IPS-18c (cell line): Measurements from ENCODE around the gene LAMA2.

ENCODE experiments used
- H3K4me3 ChIP-seq: 2 replicates; pipeline ENCODE4 v1.7.0; 2013; ENCODE audit warnings: low read depth, mild to moderate bottlenecking, low read length, moderate library complexity; ENCODE audit not compliant: insufficient read depth
- H3K9me3 ChIP-seq: one replicate; pipeline ENCODE4 v1.6.1; 2013; ENCODE audit warnings: mild to moderate bottlenecking, low read length, moderate library complexity; ENCODE audit not compliant: control insufficient read depth, insufficient read depth

The LAMA2 gene

DNA sequence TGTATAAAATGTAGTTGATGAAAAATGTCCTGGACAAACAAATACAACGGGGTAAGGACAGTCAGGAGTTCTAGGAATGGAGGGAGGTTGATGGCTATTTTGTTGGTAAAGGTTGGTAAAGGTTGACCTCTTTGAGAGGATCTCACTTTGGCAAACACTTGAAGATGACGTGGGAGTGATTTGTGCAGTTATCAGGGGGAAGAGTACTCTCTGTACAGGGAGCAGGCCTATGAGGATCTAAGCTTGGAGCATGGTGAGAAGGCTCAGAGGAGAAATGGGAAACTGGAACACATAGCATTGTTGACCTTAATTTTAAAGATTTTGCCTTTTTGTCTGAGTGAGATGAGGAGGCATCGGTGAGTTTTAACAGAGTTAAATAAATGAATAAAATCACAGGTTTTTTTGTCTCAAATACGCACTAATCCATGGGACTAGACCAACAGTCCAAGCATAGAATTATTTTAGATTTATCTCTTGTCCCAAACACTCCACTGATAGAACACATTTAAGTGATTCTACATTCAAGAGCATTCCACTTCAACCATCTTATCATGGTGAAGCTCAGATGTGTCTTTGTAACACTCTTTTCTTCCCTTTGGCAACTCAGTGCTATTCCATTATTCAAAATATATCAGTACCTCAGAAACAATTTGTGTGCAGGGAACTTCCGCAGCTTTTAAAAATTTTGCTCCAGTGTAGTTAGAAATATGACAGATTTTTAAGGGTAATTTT lies 5.7 kb downstream of the LAMA2 start:
- H3K9me3 ChIP-seq: no peaks in the 10 kb centered on the region
- H3K4me3 ChIP-seq: no peak overlapping the region

DNA sequence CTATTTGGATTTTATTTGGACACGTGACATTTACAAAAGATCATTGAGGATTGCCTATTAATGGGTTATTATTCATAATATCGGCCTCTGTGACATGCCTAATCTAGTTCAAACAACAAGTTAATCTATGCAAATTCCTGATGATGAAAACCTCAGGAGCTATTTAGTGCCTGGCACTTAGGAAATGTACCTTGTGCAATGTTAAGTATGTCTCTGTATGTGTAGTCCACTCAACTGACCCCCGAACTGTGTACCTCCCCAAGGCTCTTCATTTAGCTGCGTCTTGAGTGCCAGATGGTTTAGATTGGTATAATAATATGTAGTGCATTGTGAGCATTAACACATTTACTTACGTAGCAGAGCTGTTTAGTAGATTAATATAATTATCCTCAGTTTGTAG lies 6.9 kb downstream of the LAMA2 start:
- Histone ChIP-seq H3K9me3 (no peaks in the 10 kb centered on the region), H3K4me3 (no peak overlapping the region)

DNA sequence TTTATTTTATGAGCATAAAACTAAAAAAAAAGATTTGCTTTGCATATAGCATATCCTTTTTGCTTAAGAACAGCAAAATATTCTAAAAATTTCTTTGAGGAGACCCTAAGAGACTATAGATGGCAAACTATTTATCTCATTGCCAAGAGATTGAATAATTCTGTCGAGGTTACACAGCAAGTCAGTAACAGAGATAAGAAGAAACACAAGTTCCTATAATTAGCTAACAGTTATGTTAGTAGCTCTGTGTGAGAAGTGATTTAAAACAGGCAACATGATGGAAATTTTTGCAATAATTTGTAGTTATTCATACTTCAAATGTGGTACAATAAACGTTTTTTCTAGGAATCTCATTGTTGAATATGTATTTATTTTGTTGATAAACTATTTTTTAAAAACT lies 9.1 kb downstream of the LAMA2 start:
- Histone ChIP-seq H3K4me3 (no peak overlapping the region), H3K9me3 (no peaks in the 10 kb centered on the region)

DNA sequence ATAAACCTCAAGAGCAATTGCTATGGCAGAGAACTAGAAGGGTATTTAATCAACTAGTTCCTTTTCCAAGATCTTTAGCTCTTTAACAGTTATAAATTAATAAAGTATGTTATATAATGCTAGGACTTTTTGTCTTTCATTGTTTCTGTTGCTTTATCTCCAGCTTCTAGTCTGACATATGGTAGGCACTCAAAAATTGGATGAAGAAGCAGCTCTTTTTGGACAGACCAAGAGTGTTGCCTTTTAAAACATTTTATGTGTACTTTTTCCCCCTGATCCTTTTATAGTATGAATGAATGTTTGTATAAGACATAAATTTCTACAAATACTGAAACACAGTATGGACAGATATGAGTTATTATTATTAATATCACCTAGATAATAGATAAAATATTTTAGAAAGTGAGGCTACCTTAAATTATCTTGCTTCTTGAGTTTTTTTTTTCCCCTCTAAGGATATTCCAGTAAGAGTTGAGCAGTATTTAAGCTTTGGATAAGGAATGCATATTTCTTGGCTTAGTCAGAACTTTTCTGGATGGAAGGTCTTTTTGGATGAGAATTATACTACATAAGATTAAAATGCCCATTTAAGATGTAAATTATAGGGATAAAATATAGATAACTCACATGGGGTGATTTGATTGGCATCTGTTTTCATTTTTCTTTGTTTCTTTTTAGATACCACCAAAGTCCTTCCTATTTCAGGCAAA lies 16.6 kb downstream of the LAMA2 start:
- H3K9me3 ChIP-seq: no peaks in the 10 kb centered on the region
- no peak overlapping the region for H3K4me3 ChIP-seq

DNA sequence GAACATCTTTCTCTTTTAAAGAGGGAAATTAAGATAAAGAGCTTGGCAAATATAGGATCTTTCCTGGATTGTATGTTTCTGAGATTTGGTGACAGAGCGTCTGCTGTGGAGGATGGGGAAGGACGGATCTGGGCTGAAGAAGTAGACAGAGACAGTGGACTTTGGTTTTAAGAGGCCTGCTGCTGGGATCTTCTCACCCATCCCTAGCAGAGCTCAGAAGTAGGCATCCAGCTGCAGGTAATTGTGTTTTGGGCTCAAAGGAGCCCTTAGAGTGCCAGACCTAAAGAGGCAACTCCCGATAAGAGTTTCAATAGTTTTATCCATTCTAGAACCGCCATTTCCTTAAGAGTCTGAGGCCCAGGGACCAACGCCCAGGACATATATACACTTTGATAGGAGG lies 20.8 kb downstream of the LAMA2 start:
- H3K4me3 ChIP-seq: no peak overlapping the region
- no peaks in the 10 kb centered on the region for H3K9me3 ChIP-seq

DNA sequence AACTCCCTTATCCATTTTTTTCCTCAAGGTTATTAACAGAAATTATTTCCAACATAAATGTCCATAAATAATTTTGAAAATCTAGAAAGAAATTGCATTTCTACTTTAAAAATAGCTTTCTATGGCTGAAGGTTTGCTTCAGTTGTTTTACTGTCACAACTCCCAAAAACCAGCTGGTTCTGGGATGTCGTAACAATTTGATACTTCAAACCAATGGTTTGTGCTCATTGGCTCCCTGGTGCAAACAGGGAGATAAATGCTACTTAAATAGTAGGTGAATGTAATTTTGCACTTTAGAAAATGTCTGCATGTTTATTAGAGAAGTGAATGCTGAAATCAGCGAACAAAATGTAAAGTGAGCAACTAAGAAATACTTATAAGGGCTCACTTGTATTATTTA lies 31.1 kb downstream of the LAMA2 start:
- H3K4me3 ChIP-seq: no peak overlapping the region
- H3K9me3 ChIP-seq: no peaks in the 10 kb centered on the region

DNA sequence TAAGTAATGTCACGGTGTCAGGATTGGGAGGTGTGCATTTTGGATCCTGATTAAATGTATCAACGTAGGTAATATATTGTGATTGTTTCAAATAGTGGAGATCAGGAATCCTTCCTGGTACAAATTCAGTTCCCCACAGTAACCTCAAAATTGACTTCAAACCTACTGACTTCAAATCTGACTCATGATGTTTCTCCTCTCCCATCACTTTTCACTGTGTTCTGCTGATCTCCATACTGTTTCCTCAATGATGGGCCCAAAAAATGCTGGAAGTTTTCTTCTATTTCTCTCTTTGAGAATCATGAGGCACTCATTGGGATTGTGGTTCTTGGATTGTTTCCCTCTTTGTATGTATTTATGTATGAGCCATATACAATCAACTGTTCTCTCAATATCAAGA lies 35.9 kb downstream of the LAMA2 start:
- Histone ChIP-seq H3K9me3 (no peaks in the 10 kb centered on the region), H3K4me3 (no peak overlapping the region)

DNA sequence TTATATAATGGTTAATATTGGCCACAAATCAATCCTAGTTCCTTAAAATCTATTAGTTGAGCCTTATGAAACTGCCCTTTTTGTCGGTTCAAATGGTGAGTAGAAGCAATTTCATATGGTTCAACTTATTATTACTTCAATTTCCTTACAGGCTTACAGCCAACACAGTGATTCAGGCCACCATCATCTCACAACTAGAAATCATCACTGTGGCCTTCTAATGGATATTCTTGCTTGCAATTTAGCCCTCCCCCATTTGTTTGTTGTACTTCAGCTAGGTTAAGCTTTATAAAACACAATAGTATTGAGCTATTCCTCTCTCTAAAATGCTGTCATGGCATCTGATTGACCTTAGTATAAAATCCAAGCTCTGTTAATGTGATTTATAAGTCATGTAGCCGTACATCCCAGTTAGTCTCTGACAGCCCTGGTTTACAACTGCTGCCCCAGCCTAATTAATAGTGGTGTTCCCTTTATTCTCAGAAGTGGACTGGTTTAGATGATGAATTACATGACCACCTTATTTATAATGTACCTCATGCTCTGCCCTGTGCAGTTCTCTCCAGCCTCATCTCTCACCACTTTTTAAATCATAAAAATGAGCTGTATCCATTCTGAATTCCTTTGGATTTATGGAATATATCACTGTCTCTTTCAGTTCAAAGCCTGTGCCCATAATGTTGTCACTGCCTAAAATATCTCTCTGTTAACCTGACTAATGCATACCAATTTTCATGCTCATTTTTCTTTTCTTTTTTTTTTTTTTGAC lies 36.7 kb downstream of the LAMA2 start:
- H3K4me3 ChIP-seq: no peak overlapping the region
- H3K9me3 ChIP-seq: no peaks in the 10 kb centered on the region

DNA sequence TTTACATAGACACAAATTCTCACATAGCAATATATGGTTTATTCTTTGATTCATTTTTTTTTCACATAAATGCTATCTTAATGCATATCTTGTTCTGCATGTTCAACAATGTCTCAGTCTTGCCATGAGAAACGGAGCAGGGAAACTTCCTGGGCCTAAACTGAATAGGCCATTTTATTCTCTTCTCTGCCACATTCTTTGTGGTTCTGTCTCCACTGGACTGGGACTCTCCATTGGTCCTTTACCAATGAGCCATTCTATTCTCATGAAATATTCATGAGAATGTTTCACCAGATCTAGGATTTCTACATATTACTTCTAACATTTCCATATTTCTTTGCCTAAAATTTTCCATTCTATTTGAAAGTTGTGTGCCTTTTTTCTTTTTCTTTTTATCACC lies 42.8 kb downstream of the LAMA2 start:
- Histone ChIP-seq H3K9me3 (no peaks in the 10 kb centered on the region), H3K4me3 (no peak overlapping the region)

DNA sequence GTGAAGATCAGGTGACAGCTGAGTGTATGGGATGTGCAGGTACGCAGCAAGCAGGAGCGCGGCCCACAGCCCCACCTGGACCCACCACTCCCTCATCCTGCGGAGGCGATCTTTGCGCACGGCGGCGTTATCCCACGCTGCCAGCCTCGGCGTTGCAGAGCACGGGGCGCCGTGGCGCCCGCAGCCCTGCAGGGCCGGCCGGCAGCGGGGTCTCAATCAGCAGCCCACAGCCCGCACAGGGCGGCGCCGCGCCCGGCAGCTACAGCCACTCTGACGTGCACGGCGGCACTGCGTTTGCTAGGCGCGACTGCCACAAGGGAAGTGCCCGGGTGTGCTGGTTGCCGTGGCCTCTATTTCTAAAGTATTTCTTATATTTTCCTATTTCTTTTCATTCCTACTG lies 46.9 kb downstream of the LAMA2 start:
- no peaks in the 10 kb centered on the region for H3K9me3 ChIP-seq
- H3K4me3 ChIP-seq: no peak overlapping the region

DNA sequence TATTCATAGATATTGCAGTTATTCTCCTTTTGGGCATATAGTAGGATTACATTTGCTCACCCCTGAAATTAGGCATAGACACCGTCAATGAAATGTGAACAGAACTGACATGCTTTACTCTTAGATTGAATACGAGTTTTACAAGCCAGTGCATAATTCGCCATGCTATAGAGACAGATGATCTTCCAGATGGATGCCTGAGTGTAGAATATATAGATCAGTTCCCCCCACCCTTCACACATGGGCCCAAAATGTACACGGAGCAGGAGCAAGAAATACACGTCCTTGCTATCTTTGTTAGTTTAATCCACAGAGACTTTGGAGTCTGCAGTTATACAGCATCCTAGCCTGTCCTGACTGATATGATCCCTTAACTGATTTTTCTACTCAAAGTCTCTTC lies 47.4 kb downstream of the LAMA2 start:
- H3K9me3 ChIP-seq: no peaks in the 10 kb centered on the region
- no peak overlapping the region for H3K4me3 ChIP-seq

DNA sequence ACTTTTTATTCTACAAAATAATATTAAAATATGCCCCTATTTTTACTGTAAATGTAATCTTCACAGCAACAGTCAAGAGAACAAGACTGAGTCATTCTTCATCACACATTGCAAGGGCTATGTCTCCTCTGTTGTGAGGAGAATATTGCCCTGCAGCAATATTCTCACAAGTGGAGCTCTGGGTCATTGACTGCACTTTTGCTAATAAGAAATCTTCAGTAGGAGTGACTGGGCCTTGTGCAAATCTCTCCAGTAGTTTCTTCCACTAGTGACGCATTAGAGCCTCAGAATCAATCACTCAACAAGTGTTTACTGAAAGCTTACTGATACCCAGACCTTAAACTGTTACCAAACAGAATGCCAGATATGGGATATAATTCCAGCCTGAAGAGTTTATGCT lies 49.1 kb downstream of the LAMA2 start:
- no peaks in the 10 kb centered on the region for H3K9me3 ChIP-seq
- H3K4me3 ChIP-seq: no peak overlapping the region

DNA sequence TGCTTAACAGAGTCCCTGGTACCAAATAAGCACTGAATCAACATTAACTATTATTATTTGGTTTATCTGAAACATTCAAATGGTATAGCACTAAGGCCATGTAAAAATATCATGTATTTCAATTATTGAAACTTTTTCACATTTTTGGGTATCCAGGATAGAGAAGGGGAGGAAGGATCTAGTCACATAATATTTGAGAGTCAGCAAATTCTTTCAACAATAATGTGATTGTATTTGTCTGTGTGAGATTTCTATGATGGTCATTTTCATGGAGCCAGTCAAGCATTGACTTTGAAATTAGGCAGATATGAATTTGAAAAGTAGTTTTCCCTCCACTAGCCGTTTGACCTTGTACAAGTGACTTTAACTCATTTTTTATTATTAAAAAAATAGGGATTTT lies 67.9 kb downstream of the LAMA2 start:
- Histone ChIP-seq H3K4me3 (no peak overlapping the region), H3K9me3 (no peaks in the 10 kb centered on the region)

DNA sequence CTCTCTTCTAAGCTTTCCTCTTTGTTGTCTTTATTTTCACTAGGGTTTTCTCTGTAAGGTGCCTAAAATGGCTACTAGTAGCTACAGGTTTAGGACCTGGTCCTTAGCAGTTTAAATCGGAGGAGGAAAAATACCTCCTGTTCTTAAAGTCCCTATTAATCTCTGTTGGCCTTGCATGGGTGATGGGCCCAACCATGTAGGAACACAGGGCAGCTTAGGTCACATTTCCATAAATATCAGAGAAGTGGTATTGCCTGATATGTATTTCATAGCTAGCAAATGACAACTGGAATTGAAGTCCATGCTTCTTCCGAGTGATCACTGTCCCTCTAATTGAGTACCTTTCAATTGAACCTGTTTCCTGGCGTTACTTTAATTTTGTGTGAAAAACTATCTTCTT lies 70.0 kb downstream of the LAMA2 start:
- Histone ChIP-seq H3K4me3 (no peak overlapping the region), H3K9me3 (no peaks in the 10 kb centered on the region)

DNA sequence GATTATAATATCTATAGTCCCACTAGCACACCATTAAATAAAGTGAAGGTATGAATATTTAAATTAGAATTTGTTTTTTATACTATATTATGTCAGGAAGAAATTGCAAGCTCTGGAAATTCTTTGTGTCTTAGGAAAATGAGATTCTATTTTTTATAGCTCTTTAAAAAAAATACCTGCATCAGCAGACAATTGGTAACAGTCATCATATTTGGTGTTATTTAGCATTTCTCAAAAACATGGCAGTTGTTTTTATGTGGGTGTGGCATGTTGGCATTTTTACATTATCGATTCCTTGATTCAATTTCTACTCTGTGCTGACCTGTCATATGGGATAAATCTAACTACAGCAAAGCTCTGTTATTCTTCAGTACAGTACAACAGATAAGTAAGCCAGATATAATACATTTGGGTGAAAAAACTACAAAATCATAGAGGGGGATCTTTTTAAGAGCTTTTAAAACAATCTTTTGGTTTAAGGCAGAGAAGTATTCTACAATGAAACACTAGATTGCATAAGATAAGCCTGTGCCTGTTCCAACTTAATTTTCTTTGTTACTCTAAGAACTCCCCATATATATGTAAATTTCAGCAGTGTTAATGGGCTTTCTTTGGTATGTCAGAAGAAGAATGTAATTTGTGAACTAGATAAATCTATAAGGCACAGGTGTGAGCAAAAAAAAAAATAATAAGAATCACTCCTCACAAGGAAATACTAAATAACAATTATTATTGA lies 71.5 kb downstream of the LAMA2 start:
- Histone ChIP-seq H3K4me3 (no peak overlapping the region), H3K9me3 (no peaks in the 10 kb centered on the region)

DNA sequence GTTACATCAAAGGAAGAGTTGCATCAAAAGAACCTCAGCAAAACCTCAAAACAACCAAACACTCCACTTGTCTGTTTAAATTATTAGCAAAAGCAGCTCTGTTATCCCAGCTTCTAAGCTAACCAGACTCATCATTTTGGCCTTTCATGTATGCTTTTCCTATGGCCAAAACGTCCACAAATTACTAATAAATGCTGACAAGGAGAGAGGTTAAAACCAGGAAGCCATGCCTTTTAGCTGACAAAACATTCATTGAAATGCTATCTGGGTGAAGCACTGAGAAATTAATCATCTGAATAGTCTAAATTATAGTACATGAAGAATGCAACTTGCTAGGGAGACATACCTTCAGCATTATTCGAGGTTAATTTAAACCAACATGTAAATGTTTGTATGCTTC lies 80.6 kb downstream of the LAMA2 start:
- no peak overlapping the region for H3K4me3 ChIP-seq

DNA sequence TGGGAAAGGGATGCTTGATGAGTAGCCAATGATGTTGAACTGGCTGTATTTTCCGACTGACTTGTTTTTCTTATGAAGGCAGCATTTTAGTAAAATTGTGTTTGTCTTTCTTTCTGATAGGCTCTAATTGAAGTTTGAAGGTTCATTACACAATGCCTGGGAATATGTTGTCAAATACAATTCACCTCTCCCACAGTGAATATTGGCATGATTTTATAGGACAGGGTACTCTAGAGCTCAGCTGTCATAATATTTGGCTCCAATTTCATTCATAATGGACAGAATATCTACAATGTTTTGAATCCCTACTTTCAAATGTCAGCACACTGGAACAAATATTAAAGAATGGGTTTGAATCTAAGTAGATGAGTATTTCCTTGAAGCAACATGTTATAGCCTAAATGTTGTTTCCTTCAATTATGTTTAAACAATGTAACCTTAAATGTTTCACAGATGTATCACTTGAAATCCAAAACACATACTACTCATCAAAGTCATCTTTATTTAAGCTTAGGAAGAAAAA lies 81.4 kb downstream of the LAMA2 start:
- Histone ChIP-seq H3K4me3 (no peak overlapping the region), H3K9me3 (no peaks in the 10 kb centered on the region)

More for the DNA sequence above, 80.6 kb downstream of the LAMA2 start:
- H3K9me3 ChIP-seq: no peaks in the 10 kb centered on the region
